H1 (cell line): ENCODE results near the gene VASP. TPM values are rescaled to one million over a fixed set of nuclear protein-coding genes. Genes with fewer than 3 reads are reported as not detected.

ENCODE experiments used
- ATF3 ChIP-seq: IDR thresholded peaks from 2 replicates; pipeline ENCODE4 v1.6.1; 2011; ENCODE audit warnings: low read depth, mild to moderate bottlenecking, low read length; ENCODE audit not compliant: insufficient read depth
- BRCA1 ChIP-seq: IDR thresholded peaks from 2 replicates; pipeline ENCODE4 v1.6.1; 2012; ENCODE audit warnings: low read depth, low read length, improper control_type of control experiment
- CBX8 ChIP-seq: fragments of 300-800, 300-1000 bp; sonication (generic); IDR thresholded peaks from 2 replicates; pipeline ENCODE4 v1.7.1; 2016; ENCODE audit warnings: low read depth, low read length, borderline replicate concordance
- CEBPB ChIP-seq: IDR thresholded peaks from 2 replicates; pipeline ENCODE4 v1.6.1; 2012; ENCODE audit warnings: low read depth, low read length
- CHD1 ChIP-seq: IDR thresholded peaks from 2 replicates; pipeline ENCODE4 v1.6.1; 2012; ENCODE audit warnings: low read depth, low read length, improper control_type of control experiment
- EP300 ChIP-seq, 2 experiments: IDR thresholded peaks; 1 replicate in 1 of 2; 2 replicates in 1 of 2; pipeline ENCODE4 v1.6.1; 2011 to 2012; ENCODE audit warnings: low read depth in 2 of 2, low read length in 2 of 2, mild to moderate bottlenecking in 2 of 2, borderline replicate concordance in 1 of 2, inconsistent platforms in 1 of 2, moderate library complexity in 1 of 2
- EZH2 ChIP-seq: fragments of 200-600 bp; sonication (generic); IDR thresholded peaks from 2 replicates; pipeline ENCODE4 v1.7.1; 2012; ENCODE audit warnings: low read depth, mild to moderate bottlenecking, moderate library complexity, low read length, inconsistent platforms; ENCODE audit not compliant: severe bottlenecking
- GTF2F1 ChIP-seq: IDR thresholded peaks from 2 replicates; pipeline ENCODE4 v1.6.1; 2012; ENCODE audit warnings: low read depth, low read length, improper control_type of control experiment, borderline replicate concordance
- HDAC2 ChIP-seq, 2 experiments: fragments of 300-600 bp in 1 of 2; sonication (generic) in 1 of 2; IDR thresholded peaks; 2 replicates each; pipeline ENCODE4 v1.6.1; 2011 to 2012; ENCODE audit warnings: low read depth in 2 of 2, low read length in 2 of 2, mild to moderate bottlenecking in 2 of 2, moderate library complexity in 2 of 2, borderline replicate concordance in 1 of 2, inconsistent platforms in 1 of 2
- JUND ChIP-seq: IDR thresholded peaks from 2 replicates; pipeline ENCODE4 v1.6.1; 2011; ENCODE audit warnings: mild to moderate bottlenecking, improper control_type of control experiment, low read length
- KDM4A ChIP-seq: IDR thresholded peaks from one replicate; pipeline ENCODE4 v1.7.1; 2012; ENCODE audit warnings: low read depth, mild to moderate bottlenecking, moderate library complexity, low read length, inconsistent platforms; ENCODE audit not compliant: severe bottlenecking
- MAFK ChIP-seq: IDR thresholded peaks from 2 replicates; pipeline ENCODE4 v1.6.1; 2012; ENCODE audit warnings: low read depth, mild to moderate bottlenecking, improper control_type of control experiment, low read length
- NANOG ChIP-seq: IDR thresholded peaks from 2 replicates; pipeline ENCODE4 v1.6.1; 2011; ENCODE audit warnings: low read length, low read depth, mild to moderate bottlenecking, inconsistent platforms; ENCODE audit not compliant: insufficient read depth, poor library complexity, severe bottlenecking
- NRF1 ChIP-seq: IDR thresholded peaks from 2 replicates; pipeline ENCODE4 v1.6.1; 2011; ENCODE audit warnings: mild to moderate bottlenecking, low read depth, low read length, improper control_type of control experiment
- RAD21 ChIP-seq, 2 experiments: IDR thresholded peaks in 1 of 2; conservative IDR thresholded peaks in 1 of 2; 2 replicates each; pipeline ENCODE4 v1.6.1; 2011; ENCODE audit warnings: low read depth in 2 of 2, low read length in 2 of 2, improper control_type of control experiment in 1 of 2, inconsistent platforms in 1 of 2, mild to moderate bottlenecking in 1 of 2, moderate library complexity in 1 of 2
- SIN3A ChIP-seq, 2 experiments: IDR thresholded peaks in 1 of 2; conservative IDR thresholded peaks in 1 of 2; 2 replicates each; pipeline ENCODE4 v1.6.1; 2011 to 2012; ENCODE audit warnings: low read length in 2 of 2, improper control_type of control experiment in 1 of 2, low read depth in 1 of 2, mild to moderate bottlenecking in 1 of 2
- SP4 ChIP-seq: IDR thresholded peaks from 2 replicates; pipeline ENCODE4 v1.6.1; 2012; ENCODE audit warnings: low read length, inconsistent platforms
- TBP ChIP-seq: IDR thresholded peaks from 2 replicates; pipeline ENCODE4 v1.6.1; 2011; ENCODE audit warnings: low read depth, low read length, improper control_type of control experiment
- ZNF274 ChIP-seq: IDR thresholded peaks from 2 replicates; pipeline ENCODE4 v1.7.0; 2012; ENCODE audit warnings: low read length, borderline replicate concordance; ENCODE audit errors: extremely low read depth
- polyA plus RNA-seq, 7 experiments: library from polyadenylated mRNA; depleted of rRNA in 3 of 7; stranded (reverse) in 5 of 7; unstranded in 2 of 7; fragments of >200 nt in 5 of 7; fragments of 200-250 nt in 2 of 7; gene quantifications; 1 replicate in 5 of 7; 2 replicates in 1 of 7; 4 replicates in 1 of 7; pipeline versions ENCODE4 v1.2.1 to v1.2.3, GENCODE V29; 2011 to 2013; ENCODE audit warnings: missing spikeins in 2 of 7, mixed read lengths in 2 of 7
- total RNA-seq: library from RNA; stranded (reverse); fragmentation: NEBNext Ultra II Directional; extraction: Animal tissue kit (Norgen Biotek cat#: 25700); gene quantifications from 2 replicates; pipeline ENCODE4 v1.2.1, GENCODE V29; 2021
- TF ChIP-seq, protein P1 (sequence below), 3 experiments: IDR thresholded peaks; 1 replicate in 2 of 3; 2 replicates in 1 of 3; pipeline versions ENCODE4 v1.5.1 to v1.6.1; 2011; ENCODE audit warnings: low read length in 3 of 3, mild to moderate bottlenecking in 3 of 3, inconsistent platforms in 2 of 3, low read depth in 1 of 3, moderate library complexity in 1 of 3; ENCODE audit not compliant: insufficient read depth in 1 of 3; ENCODE audit errors: control extremely low read depth in 1 of 3

VASP gene
- total and polyA plus RNA-seq, 2 of the 8 experiments (the other 6 are each of a cell fraction or from before 2014, with no cell fraction given) = 89.7 to 135 TPM

GRCh38 chr19:45528149-45528743 lies 21.0 kb downstream of the VASP start (continued):
- TF ChIP-seq, protein P1, sequence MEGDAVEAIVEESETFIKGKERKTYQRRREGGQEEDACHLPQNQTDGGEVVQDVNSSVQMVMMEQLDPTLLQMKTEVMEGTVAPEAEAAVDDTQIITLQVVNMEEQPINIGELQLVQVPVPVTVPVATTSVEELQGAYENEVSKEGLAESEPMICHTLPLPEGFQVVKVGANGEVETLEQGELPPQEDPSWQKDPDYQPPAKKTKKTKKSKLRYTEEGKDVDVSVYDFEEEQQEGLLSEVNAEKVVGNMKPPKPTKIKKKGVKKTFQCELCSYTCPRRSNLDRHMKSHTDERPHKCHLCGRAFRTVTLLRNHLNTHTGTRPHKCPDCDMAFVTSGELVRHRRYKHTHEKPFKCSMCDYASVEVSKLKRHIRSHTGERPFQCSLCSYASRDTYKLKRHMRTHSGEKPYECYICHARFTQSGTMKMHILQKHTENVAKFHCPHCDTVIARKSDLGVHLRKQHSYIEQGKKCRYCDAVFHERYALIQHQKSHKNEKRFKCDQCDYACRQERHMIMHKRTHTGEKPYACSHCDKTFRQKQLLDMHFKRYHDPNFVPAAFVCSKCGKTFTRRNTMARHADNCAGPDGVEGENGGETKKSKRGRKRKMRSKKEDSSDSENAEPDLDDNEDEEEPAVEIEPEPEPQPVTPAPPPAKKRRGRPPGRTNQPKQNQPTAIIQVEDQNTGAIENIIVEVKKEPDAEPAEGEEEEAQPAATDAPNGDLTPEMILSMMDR (IDR thresholded peaks at IDR 0.05; ENCODE audit: control extremely low read depth in 1 of 3, insufficient read depth in 1 of 3, low read depth in 1 of 3, low read length in 3 of 3) = no peak
- TF ChIP-seq TBP (no peak), SP4 (no peak), RAD21 (IDR thresholded peaks at IDR 0.05 in 1 of 2, conservative IDR thresholded peaks at IDR 0.05 in 1 of 2; ENCODE audit: low read depth in 2 of 2, low read length in 2 of 2) (no peak), NRF1 (no peak), NANOG (no peak), CEBPB (no peak), BRCA1 (no peak), EZH2 (no peak), ATF3 (no peak), JUND (peak; percentile 90), ZNF274 (no peak), HDAC2 (IDR thresholded peaks at IDR 0.05; ENCODE audit: borderline replicate concordance in 1 of 2, low read depth in 2 of 2, low read length in 2 of 2) (0 out of 4 replicates have a peak, but pooled peaks of 1 of the 2 experiments have one; percentile 17), SIN3A (conservative IDR thresholded peaks at IDR 0.05 in 1 of 2, IDR thresholded peaks at IDR 0.05 in 1 of 2; ENCODE audit: low read depth in 1 of 2, low read length in 2 of 2) (0 out of 4 replicates have a peak, but pooled peaks of 1 of the 2 experiments have one; percentile 66), GTF2F1 (no peak), CHD1 (peak; percentile 86), KDM4A (no peak), EP300 (IDR thresholded peaks at IDR 0.05; ENCODE audit: borderline replicate concordance in 1 of 2, low read depth in 2 of 2, low read length in 2 of 2) (peak in 1 of 2 experiments; percentile 95; a peak in 2 of 3 replicates), MAFK (no peak), CBX8 (no peak)
